Mammary epithelial cell (primary cell): Measurements from ENCODE around the gene CD22.

Experiments used
- EZH2 ChIP-seq: IDR thresholded peaks from 2 replicates; pipeline ENCODE4 v1.6.1; 2012; ENCODE audit warnings: low read length, inconsistent platforms, borderline replicate concordance
- TF ChIP-seq, protein P1 (sequence below), 2 donors: IDR thresholded peaks in 1 of 2; conservative IDR thresholded peaks in 1 of 2; 2 replicates each; pipeline ENCODE4 v1.5.1; 2011 to 2012; ENCODE audit warnings: inconsistent platforms in 2 of 2, low read length in 2 of 2, mild to moderate bottlenecking in 2 of 2, control low read depth in 1 of 2, low read depth in 1 of 2; ENCODE audit not compliant: insufficient read depth in 1 of 2; ENCODE audit errors: extremely low read depth in 1 of 2

DNA sequence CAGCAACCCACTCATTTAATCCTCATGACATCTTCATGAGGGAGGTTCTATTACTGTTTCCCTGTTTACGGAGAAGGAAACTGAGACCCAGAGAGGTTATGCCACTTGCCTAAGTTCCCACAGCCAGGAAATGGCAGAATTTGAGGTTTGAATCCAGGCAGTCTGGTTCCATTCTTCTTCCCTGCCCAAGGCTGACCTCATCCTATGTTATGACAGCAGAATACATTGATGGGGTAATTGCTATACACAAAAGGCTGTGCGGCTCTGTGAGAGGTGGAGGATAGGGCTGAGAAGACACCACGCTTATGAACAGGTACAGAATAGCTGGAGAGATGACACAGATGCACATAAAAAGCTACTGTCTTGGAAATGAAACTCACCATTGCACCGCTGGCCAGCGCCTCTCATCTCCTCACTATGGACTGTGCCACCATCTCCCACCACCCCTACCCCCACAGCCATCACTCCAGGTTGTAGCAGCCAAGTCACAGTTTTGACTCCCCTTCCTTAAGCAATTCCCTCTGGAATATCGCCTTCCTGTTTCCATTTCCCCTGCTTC lies 25.6 kb upstream of the CD22 start:
- TF ChIP-seq, protein P1, sequence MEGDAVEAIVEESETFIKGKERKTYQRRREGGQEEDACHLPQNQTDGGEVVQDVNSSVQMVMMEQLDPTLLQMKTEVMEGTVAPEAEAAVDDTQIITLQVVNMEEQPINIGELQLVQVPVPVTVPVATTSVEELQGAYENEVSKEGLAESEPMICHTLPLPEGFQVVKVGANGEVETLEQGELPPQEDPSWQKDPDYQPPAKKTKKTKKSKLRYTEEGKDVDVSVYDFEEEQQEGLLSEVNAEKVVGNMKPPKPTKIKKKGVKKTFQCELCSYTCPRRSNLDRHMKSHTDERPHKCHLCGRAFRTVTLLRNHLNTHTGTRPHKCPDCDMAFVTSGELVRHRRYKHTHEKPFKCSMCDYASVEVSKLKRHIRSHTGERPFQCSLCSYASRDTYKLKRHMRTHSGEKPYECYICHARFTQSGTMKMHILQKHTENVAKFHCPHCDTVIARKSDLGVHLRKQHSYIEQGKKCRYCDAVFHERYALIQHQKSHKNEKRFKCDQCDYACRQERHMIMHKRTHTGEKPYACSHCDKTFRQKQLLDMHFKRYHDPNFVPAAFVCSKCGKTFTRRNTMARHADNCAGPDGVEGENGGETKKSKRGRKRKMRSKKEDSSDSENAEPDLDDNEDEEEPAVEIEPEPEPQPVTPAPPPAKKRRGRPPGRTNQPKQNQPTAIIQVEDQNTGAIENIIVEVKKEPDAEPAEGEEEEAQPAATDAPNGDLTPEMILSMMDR (conservative IDR thresholded peaks at IDR 0.05 in 1 of 2, IDR thresholded peaks at IDR 0.05 in 1 of 2; ENCODE audit: extremely low read depth in 1 of 2, insufficient read depth in 1 of 2, low read depth in 1 of 2, low read length in 2 of 2), result no peak
- TF ChIP-seq EZH2, result no peak
